SK-MEL-5 (cell line): ENCODE results near the gene KLHL2. TPM values are rescaled to one million over a fixed set of nuclear protein-coding genes. Genes with fewer than 3 reads are reported as not detected.
A peak's percentile ranks its signal among the peaks of the same experiment; 100 is the strongest.
"Not testable (repeated sequence)": the region's sequence is repeated elsewhere in the genome, so short reads cannot be mapped to it uniquely, and the experiment has no call there.

ENCODE experiments used
- DNase-seq: peaks from one replicate; pipeline ENCODE4 v3.0.0-alpha.2; 2016; ENCODE audit warnings: low read depth, low spot score
- in situ Hi-C: cut with HindIII; loops from 2 replicates; pipeline ENCODE4 v1.10.0; 2016; ENCODE audit warnings: low sequenced_read_pairs, high pct_unique_total_duplicates, low pct_unique_long_range_greater_than_20kb
- polyA plus RNA-seq, 2 experiments: library from polyadenylated mRNA; depleted of rRNA; stranded (reverse); fragments of >200 nt; gene quantifications; 2 replicates each; pipeline ENCODE4 v1.2.3, GENCODE V29; 2015
- total RNA-seq: library from RNA; depleted of rRNA; stranded (reverse); fragments of >200 nt; shearing (Covaris generic); gene quantifications from 2 replicates; pipeline ENCODE4 v1.2.3, GENCODE V29; 2014; rRNA removed

The KLHL2 gene
- total RNA-seq = 13.8 and 17.4 TPM in 2 replicates
- 18.1 and 21.8 TPM in 2 replicates for polyA plus RNA-seq (2015; cell fraction: cytosol; rRNA removed)
- 26.7 and 27.4 TPM in 2 replicates for polyA plus RNA-seq (2015; cell fraction: nucleus; rRNA removed)

GRCh38 chr4:165207431-165208220, at the start of gene KLHL2:
KLHL2 (plus strand) TSS chr4:165207561; CDS start chr4:165207877, 316 bp downstream.
- peak; percentile 74 for DNase-seq
- in situ Hi-C loops = no loop called here

GRCh38 chr4:165158762-165159161, 48.6 kb upstream of the KLHL2 start:
- no peak for DNase-seq
- in situ Hi-C loops = no loop called here

GRCh38 chr4:165164257-165164656, 43.1 kb upstream of the KLHL2 start:
- DNase-seq = no peak
- in situ Hi-C loops = no loop called here

- in situ Hi-C loops, DNase-seq: not testable (repeated sequence)
Measured at GRCh38 chr4:165166872-165167271, 40.5 kb upstream of the KLHL2 start.

GRCh38 chr4:165167650-165168049, 39.7 kb upstream of the KLHL2 start:
- no peak for DNase-seq
- in situ Hi-C loops = no loop called here

- DNase-seq = no peak
- in situ Hi-C loops = no loop called here
Measured at GRCh38 chr4:165170819-165171218, 36.5 kb upstream of the KLHL2 start.

GRCh38 chr4:165175470-165175869, 31.9 kb upstream of the KLHL2 start:
- DNase-seq = not testable (repeated sequence)

GRCh38 chr4:165175879-165176278, 31.5 kb upstream of the KLHL2 start:
- in situ Hi-C loops = no loop called here
- no peak for DNase-seq

More at GRCh38 chr4:165175470-165175869, 31.9 kb upstream of the KLHL2 start:
- in situ Hi-C loops = not testable (repeated sequence)

- no peak for DNase-seq
- in situ Hi-C loops = no loop called here
Measured at GRCh38 chr4:165177725-165178666, 29.4 kb upstream of the KLHL2 start.

- no peak for DNase-seq
- in situ Hi-C loops = no loop called here
Measured at GRCh38 chr4:165184220-165184619, 23.1 kb upstream of the KLHL2 start.

GRCh38 chr4:165184998-165185397, 22.4 kb upstream of the KLHL2 start:
- in situ Hi-C loops = not testable (repeated sequence)

GRCh38 chr4:165185448-165185847, 21.9 kb upstream of the KLHL2 start:
- no peak for DNase-seq
- in situ Hi-C loops = no loop called here

More at GRCh38 chr4:165184998-165185397, 22.4 kb upstream of the KLHL2 start:
- not testable (repeated sequence) for DNase-seq

- in situ Hi-C loops = no loop called here
- no peak for DNase-seq
Measured at GRCh38 chr4:165190591-165191347, 16.6 kb upstream of the KLHL2 start.

- in situ Hi-C loops = no loop called here
Measured at GRCh38 chr4:165191348-165191656, 16.1 kb upstream of the KLHL2 start.

GRCh38 chr4:165191814-165192499, 15.4 kb upstream of the KLHL2 start:
- in situ Hi-C loops = no loop called here
- DNase-seq = no peak

More at GRCh38 chr4:165191348-165191656, 16.1 kb upstream of the KLHL2 start:
- DNase-seq = no peak

- in situ Hi-C loops = no loop called here
Measured at GRCh38 chr4:165192500-165192898, 14.9 kb upstream of the KLHL2 start.

GRCh38 chr4:165192956-165193355, 14.4 kb upstream of the KLHL2 start:
- in situ Hi-C loops = no loop called here
- DNase-seq = no peak

More at GRCh38 chr4:165192500-165192898, 14.9 kb upstream of the KLHL2 start:
- DNase-seq = no peak
